NCI-H2029 (cell line): Measurements from ENCODE around the gene MYOM3.
"Not testable (repeated sequence)": the region's sequence is repeated elsewhere in the genome, so short reads cannot be mapped to it uniquely, and the experiment has no call there.

Experiments used
- DNase-seq: peaks from one replicate; lab custom pipeline; 2025; lab: John Stamatoyannopoulos, UW

The MYOM3 gene

GRCh38 chr1:24030976-24031516 lies 80.9 kb downstream of the MYOM3 start:
- not testable (repeated sequence) for DNase-seq

- peak; percentile 15 for DNase-seq
Observed at GRCh38 chr1:24027838-24028468, 84.0 kb downstream of the MYOM3 start.

- no peak for DNase-seq
Observed at GRCh38 chr1:24022581-24023361, 89.2 kb downstream of the MYOM3 start.

GRCh38 chr1:24021403-24022266 lies 90.3 kb downstream of the MYOM3 start:
- DNase-seq, result no peak

- DNase-seq, result no peak
Observed at GRCh38 chr1:24020470-24020869, 91.5 kb downstream of the MYOM3 start.

- DNase-seq, result no peak
Observed at GRCh38 chr1:24020025-24020424, 91.9 kb downstream of the MYOM3 start.

GRCh38 chr1:24018611-24019580 lies 93.0 kb downstream of the MYOM3 start:
- DNase-seq, result peak; percentile 61

GRCh38 chr1:24015221-24016210 lies 96.4 kb downstream of the MYOM3 start:
- DNase-seq, result no peak

GRCh38 chr1:24012878-24013277 lies 99.1 kb downstream of the MYOM3 start:
- not testable (repeated sequence) for DNase-seq

GRCh38 chr1:24010650-24011049 lies 101.3 kb downstream of the MYOM3 start:
- no peak for DNase-seq

- DNase-seq, result no peak
Observed at GRCh38 chr1:24009406-24009805, 102.5 kb downstream of the MYOM3 start.

- DNase-seq, result not testable (repeated sequence)
Observed at GRCh38 chr1:24008574-24009184, 103.3 kb downstream of the MYOM3 start.

- DNase-seq, result no peak
Observed at GRCh38 chr1:24007079-24007478, 104.9 kb downstream of the MYOM3 start.
